GM19099 (cell line): ENCODE results near the gene PTPRN2.

Source experiments
- POLR2A ChIP-seq: IDR thresholded peaks from 3 replicates; pipeline ENCODE4 v1.6.1; 2011; ENCODE audit warnings: low read depth; ENCODE audit not compliant: insufficient read length; ENCODE audit errors: extremely low read depth

Gene PTPRN2

DNA sequence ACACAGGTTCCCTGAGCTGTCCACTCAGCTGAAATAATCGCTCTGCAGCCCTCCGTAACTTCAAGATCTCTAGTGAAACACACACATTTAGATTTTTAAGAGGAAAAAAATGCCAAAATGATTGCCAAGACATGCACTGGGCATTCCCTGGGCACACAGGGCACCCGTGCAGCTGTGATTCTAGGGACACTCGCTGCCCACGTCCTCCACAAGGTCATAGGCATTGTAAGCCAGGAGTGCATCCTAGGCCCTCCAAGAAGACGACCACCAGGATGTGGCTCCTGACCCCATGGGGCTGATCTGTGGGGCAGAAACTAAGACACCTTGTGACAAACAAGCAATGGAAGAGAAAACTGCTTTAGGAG, 563.3 kb downstream of the PTPRN2 start:
- no peak for TF ChIP-seq POLR2A

DNA sequence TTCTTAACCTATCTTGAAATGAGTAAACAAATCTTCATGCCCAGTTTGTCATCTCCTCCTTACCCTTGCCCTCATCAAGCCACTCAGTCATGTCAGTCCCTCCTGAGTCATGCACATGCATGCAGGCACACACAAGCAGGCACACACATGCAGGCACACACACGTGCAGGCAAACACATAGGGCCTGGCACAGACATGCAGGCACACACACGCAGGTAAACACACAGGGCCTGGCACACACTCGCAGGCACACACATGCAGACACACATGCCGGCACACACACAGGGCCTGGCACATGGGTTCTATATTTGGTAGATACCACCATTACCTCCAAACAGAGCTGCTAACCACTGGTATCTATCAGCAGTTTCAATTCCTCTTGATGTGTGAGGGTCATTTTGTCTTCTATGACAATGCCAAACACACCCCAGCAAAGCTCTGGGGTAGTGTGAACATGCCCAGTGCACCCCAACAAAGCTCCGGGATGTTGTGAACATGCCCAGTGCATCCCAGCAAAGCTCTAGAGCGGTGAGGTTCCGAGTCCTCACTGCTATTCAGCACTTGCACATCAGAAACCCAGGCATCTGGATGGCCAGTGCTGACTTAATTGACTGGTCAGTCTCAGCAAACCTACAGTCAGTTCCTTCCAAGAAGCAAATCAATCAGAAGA, 563.8 kb downstream of the PTPRN2 start:
- TF ChIP-seq POLR2A, result no peak

GRCh38 chr7:158023157-158023556, 564.5 kb downstream of the PTPRN2 start:
- no peak for TF ChIP-seq POLR2A

- TF ChIP-seq POLR2A, result no peak
These were observed 565.0 kb downstream of the PTPRN2 start for GRCh38 chr7:158022601-158023000.

DNA sequence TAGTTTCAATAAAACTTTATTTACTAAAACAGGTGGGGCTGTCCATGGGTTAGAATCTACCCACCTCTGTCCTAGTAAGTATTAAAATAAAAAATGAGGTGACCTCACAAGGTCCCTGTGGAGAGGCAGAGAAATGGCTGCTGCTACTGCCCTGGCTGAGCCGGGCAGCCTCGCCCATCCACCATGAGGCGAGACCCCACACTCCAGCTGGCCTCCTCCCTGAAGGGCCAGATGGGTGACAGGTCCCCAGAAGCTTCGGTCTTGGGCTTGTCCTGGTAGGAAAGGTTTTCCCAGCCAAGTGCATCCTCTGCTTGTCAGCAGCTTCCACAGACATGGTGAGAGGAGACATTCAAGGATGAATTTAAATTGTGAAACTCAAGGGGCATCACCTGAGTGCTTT, 565.8 kb downstream of the PTPRN2 start:
- TF ChIP-seq POLR2A, result no peak

DNA sequence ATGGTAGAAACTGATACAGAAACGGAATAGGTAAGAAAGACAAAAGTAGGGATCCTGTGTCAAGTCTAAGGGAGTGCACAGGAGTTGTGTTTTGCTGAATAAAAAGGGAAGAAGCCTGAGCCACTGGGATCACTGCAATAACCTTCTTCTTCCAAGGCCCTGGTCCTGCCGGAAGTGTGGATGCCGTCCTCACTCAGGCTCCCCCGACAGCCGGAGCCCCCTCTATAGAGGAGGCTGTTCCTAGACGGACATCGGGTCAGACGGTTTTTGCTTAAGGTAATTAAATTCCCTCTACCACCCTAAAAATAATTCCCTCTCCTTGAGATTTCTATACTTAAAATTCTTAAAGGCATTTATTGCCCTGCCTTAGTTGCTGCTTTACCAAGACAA, 566.9 kb downstream of the PTPRN2 start:
- TF ChIP-seq POLR2A, result no peak

- no peak for TF ChIP-seq POLR2A
These were observed 567.6 kb downstream of the PTPRN2 start for GRCh38 chr7:158019726-158020705.

GRCh38 chr7:158018971-158019645, 568.5 kb downstream of the PTPRN2 start:
- no peak for TF ChIP-seq POLR2A

- TF ChIP-seq POLR2A, result no peak
These were observed 569.4 kb downstream of the PTPRN2 start for GRCh38 chr7:158018098-158018762.

DNA sequence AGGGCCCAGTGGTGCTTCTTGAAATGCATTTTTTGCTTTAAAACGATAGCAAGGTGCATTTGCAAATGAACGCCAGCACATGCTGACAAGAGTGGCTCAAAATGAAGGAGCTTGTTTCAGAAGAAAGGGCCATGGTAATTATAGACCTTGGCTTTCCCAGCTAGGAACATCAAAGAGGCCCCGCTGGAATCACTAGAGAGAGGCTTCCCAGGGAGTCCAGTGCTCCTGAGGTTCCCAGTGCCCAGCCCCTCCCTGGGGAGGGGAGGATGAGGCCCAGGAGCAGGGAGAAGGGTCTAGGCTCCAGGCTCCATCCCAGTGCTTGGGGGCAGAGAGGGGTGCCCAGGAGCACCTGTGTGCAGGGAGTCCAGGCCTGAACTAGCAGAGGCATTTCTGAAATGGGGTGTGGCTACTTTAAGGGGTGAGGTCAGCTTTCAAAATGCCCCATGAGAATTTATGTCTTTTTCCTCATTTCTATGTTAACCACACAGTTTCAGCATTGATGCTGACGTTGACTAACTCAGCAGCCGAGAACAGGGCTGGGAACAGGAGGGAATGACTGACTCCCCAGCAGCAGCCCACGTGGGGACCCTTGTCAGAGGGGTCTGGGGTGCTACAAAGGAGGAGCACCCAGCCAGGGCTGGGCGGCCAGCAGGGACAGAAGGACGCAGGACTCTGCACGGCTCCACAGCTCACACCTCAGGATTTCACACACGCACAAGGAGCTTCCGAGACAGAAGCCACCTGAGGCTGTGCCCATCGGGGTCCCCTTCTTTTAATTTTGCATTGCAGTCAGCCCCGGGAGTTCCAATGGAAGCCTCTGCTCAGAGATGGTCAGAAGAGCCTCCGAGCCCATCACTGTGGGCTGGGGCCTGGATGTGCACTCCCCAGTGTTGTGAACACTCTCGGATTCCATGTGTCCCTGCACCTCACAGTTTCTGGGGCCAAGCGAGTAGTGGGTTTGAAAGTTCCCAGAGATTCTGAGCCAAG, 570.2 kb downstream of the PTPRN2 start:
- TF ChIP-seq POLR2A, result no peak

- no peak for TF ChIP-seq POLR2A
These were observed 571.2 kb downstream of the PTPRN2 start for GRCh38 chr7:158016180-158017097.

DNA sequence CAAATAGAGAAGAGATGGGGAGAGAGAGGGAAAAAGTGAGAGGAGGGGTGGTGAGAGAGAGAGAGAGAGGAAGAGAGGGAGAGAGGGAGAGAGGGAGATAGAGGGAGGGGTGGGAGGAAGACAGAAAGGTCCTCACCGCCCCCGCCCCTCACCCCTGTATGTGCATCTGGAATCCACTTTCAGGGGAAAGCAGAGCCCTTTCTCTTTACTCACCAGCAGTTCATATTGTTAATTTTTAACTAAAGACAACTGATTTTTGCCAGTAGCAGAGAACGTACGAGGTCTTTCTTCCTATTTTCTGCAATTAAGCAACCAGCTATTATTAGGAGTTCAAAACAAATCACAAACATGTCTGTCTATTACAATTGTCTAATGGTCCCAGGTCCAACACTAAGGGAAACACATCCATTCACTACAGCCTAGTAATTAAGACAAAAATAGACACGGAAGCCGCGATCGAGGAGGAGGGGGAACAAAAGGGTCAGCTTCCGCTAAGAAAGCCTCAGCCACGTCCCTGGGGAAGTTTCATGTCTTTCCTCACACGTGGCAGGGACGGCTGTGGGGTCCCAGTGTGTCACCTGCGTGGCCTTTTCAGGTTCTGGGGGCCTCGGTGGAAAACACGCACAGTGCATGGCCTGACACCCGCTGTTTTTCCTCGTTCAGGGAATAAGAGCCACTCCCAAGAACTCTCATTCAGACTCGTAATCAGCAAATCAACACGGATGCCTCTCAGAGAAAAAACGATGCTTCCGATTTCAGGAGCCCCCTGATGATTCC, 572.0 kb downstream of the PTPRN2 start:
- TF ChIP-seq POLR2A, result no peak
